NCI-H2171 treated with DMSO at 0.1 percent for 48 hours (cell line): ENCODE data around the gene PACSIN2.

ENCODE experiments used
- DNase-seq: peaks from one replicate; lab custom pipeline; 2025; lab: John Stamatoyannopoulos, UW

Gene PACSIN2

GRCh38 chr22:42905217-42905616 lies 109.7 kb downstream of the PACSIN2 start:
- DNase-seq: no peak

- DNase-seq: no peak
Observed at GRCh38 chr22:42904050-42904449, 110.9 kb downstream of the PACSIN2 start.

DNA sequence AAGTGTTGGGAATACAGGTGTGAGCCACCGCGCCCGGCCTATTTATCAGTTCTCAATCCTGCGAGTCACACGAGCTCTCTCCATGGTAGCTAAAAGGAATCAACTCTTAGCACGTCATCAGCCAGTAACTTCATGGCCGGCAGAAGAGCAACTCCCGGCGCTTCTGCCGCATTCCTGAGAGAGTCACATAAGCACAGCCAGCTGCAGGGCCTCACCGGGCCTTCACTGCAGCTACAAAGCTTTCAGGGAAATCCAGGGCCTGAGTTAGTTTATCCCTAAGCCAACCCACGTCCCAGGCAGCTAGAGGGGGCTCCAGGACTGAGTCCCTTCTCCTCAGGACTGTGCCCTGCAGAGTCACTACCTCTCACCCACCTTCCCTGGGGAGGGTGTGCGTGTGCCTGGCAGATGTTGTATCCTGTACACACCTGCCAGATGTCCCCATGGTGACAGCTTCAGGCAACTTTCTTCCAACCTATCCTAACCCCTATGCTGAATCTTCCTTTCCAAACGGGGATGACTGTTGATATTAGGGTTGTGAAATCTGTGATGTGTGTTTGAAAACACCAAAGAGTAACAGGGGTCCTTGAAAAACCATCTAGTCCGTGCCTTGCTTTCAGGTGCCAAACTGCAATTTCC lies 112.0 kb downstream of the PACSIN2 start:
- DNase-seq: peak; percentile 74

DNA sequence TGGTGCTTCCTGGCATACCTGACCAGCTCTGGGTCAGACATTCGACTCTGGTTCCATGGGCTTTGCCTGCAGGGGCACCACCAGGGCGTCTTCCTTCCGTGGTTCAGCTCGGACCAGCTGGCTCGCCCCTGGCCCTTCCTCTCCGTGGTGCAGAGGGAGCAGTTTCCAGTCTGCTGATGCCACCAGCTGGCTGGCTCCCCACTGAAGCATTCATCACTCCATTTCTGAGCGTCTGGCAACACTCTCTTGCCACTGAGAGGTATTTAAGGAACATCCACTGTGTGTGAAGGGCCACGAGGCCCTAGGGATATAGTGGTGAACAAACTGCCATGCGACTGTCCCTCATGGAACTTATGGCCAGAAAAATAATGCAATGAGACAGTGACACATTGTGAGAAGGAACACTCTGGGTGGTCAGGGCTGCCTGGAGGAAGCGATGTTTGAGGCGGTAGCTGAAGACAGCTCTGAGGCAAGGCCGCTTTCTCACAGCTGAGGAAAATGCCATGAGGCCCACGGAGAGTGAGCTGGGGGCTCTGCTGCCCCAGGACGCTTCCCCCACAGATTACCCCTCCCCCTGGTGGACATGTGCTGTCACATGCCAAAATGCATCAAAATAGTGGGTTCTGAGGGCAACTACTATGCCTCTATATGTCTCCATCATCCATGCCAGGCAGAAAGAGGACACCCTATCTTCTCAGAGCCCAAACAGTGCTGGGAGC lies 113.0 kb downstream of the PACSIN2 start:
- peak; percentile 74 for DNase-seq

- no peak for DNase-seq
Observed at GRCh38 chr22:42897960-42898359, 117.0 kb downstream of the PACSIN2 start.

DNA sequence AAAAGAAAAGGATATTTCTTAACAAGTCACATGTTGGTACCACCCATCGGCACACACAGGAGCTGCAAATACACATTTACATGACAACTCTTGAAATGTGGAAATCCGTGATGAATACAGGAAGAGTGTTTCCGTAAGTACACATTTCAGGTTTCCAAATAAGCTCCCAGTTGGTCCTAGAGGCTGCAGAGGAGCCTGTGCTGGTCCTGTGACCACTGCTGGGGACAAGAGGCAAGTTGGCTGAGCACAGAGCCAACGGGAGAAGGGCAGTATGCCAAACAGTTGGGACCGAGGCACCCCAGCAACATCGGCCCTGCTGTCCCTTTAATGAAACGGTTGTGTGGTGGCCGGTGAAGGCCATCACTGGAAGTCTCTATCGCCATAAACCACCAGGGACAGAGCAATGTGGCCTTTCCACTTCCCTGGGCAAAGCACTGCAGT lies 119.4 kb downstream of the PACSIN2 start:
- no peak for DNase-seq

DNA sequence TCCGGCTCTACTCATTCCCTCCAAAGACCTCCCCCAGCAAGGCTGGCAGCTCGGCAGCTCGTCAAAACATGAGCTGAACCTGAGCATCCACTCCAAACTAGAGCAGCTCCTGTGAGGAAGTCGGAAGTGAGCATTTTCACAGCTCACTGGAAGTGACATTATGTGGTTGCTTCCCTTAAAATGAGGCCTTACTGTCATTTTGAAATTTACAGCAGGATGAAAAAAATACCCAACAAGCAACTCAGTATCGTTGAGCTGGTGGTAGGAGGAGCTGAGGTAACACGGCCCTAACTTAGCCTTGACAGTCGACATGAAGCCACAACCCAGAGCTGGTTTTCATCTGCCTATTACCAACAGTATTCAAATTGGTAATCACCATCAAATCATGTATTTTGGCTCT lies 119.9 kb downstream of the PACSIN2 start:
- no peak for DNase-seq

- no peak for DNase-seq
Observed at GRCh38 chr22:42893371-42894150, 121.4 kb downstream of the PACSIN2 start.

- no peak for DNase-seq
Observed at GRCh38 chr22:42892571-42893316, 122.2 kb downstream of the PACSIN2 start.

DNA sequence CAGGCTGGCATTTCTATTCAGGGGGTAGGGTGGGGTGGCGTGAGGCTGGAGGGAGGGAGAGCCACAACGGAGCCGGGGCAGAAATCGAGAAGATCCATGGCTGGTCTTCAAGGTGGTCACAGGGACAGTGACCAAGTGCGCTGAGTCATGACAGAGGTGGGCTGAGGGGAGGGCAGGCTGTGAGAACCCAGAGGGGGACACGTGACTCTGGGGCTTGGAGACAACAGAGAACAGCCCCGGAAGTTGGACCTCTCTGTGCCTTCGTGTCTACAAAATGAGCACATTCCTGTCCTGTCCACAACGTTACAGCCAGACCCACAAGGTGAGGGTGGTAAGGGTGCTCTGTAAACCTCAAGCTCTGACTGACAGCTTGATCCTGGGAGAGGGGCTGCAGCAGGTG lies 122.8 kb downstream of the PACSIN2 start:
- DNase-seq: no peak

- DNase-seq: no peak
Observed at GRCh38 chr22:42891696-42892095, 123.3 kb downstream of the PACSIN2 start.

GRCh38 chr22:42891008-42891407 lies 123.9 kb downstream of the PACSIN2 start:
- no peak for DNase-seq

- no peak for DNase-seq
Observed at GRCh38 chr22:42889304-42889703, 125.6 kb downstream of the PACSIN2 start.

DNA sequence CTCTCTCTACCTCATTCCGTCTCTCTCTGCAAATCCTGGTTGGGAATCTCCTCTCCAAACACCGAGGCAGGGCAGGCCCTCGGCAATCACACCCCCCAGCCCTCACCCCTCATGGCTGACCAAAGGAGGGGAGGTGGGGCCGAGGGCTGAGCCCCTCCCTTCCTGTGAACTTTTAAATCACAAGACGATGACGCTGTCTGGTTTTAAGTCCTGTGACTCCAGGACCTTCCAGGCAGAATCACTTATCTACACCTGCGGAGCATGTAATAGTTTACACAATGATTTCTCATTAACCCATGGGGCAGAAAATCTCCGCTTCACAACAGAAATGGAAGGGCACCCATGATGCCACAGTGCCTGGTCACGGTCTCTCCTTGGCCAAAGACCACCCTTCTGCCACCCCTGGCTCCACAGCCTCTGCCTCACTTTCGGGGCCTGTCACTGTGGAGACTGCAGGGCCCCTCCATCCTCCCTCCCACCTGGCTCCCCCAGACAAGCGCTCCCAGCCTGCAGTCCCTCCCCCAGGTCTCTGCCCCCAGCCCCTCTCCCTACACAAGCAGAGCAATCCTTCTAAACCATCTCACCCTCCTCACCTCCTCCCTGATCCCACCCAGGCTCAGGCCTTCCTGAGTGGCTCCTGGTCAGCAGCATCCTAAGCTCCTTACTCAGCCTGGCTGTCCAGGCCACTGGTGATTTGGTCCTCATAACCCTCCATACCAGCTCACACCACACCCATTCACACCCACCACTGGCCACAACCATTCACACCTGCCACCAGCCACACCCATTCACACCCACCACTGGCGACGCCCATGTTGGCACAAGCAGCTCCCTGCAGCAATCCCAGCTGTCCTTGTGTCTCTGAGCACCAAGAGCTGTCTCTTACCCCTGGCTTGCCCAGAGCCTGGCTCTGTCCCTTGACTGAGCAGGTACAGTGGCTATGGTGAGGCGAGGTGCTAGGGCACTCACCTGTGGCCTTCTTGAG lies 127.1 kb downstream of the PACSIN2 start:
- DNase-seq: no peak

DNA sequence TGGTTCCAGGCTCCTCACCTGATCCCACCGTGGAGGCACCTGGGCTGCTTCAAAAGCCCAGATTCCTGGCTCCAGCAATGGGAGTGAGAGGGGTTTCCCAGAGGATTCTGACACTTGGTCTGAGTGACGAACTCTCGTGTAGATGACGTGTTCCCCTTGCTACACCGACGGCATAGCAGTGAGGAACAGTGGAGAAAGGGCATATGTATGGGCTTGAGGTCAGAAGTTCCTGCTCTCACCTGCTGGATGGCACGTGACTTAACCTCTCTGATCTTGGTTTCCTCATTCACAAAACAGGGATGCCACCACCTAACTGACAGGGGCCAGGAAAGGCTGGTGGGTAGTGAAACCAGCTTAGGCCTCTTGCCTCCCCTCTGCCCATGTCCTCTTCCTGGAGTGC lies 127.8 kb downstream of the PACSIN2 start:
- DNase-seq: no peak

GRCh38 chr22:42885446-42885845 lies 129.5 kb downstream of the PACSIN2 start:
- no peak for DNase-seq

DNA sequence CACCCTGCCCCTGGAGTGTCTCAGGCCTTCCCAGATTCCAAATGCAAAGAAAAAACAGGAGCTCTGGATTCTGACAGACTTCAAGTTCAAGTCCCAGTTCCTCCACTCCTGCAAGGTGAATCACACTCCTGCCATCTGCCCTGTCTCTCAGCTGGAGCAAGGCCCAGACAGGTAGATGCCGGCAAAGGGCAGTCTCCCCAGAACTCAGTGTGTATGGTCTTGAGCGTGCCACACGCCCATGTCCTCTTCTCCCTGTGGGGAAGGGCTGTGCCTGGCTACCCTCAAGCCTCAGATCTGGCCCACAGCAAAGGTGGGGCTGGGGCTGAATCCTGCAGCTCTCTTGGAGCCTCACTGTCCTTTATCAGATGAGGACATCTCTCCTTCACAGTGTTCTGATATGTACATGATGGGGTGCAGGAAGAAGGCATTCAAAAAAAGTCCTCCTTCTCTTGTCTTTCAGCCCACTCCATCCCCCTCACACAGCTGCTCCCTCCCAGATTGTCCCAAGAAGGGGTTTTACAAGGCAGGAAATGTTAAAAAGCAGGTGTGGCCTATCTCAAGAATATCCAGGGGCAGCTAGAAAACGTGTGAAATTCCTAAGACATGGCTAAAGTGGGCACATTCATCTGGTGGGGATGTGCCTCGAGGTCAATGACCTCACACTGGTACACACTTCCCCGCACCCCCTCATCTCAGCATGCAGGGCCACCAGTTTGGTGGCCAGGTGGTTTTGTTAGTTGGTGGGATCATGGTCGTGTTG lies 130.2 kb downstream of the PACSIN2 start:
- DNase-seq: no peak

- DNase-seq: no peak
Observed at GRCh38 chr22:42883970-42884369, 131.0 kb downstream of the PACSIN2 start.

DNA sequence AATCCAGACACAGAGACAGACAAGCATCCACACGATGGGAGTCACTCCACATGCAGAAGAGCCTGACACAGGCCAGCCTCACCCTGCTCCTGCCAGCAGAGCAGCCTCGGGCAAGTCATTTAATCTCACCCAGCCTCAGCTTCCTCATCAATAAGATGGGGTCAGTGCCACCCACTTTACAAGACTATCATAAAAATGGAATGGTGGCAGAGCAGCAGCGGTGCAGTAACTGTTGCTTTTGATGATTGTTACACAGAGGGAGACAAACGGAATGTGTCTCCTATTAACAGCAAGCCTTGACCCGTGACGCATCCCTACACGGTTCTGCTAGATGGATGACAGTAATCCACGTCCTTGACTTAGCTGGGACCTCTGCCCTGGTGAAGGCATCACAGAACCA lies 131.8 kb downstream of the PACSIN2 start:
- no peak for DNase-seq

DNA sequence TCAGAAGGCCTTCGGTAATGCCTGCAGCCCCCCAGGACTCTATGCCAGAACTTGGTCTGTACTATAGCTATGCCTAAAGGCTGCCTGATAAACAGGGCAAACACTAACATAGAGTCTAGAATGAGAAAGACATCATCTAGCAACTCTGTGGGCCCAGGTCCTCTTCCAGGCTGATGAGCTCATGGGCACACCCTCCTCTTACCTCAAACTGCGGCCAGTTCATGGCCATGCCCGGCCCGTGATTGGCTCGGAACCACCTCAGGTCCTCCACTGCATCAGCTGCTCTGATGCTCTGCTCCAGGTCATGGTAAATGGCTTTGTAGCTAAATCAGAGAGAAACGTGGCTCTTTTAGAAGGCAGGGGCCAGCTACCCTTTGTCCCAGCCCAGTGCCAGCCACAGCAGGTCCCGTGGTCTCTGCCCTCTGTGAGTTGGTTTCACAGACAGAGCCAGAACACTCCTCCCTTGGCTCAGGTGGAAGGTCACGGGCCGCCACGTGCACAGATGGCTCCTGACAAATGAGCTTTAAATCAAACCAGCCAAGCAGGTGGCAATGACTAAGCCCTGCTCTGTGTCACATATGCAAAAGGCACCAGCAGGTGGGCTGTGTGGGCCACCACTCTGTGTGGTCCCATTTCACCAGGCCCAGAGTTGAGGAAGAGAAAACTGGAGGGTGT lies 132.8 kb downstream of the PACSIN2 start:
- peak; percentile 49 for DNase-seq
